Liver (tissue), 9 donors: ENCODE measurements around the gene MOXD1. TPM values are rescaled to one million over a fixed set of nuclear protein-coding genes. Genes with fewer than 3 reads are reported as not detected.

ENCODE experiments used
- DNase-seq: peaks from one replicate; pipeline ENCODE4 v3.0.0-alpha.2; 2017; ENCODE audit warnings: low spot score
- H3K27ac ChIP-seq, 2 donors: one replicate each; pipeline ENCODE4 v1.7.0; 2013; ENCODE audit warnings: inconsistent platforms in 2 of 2, low read length in 2 of 2, control low read depth in 1 of 2, low read depth in 1 of 2, mild to moderate bottlenecking in 1 of 2
- H3K27me3 ChIP-seq, 4 donors: one replicate each; pipeline versions ENCODE4 v1.6.1 to v1.7.0; 2013; ENCODE audit warnings: low read length in 3 of 4, inconsistent platforms in 1 of 4, mild to moderate bottlenecking in 1 of 4, moderate library complexity in 1 of 4; ENCODE audit not compliant: control insufficient read depth in 4 of 4, insufficient read depth in 4 of 4
- H3K36me3 ChIP-seq, 4 donors: one replicate each; pipeline versions ENCODE4 v1.6.1 to v1.7.0; 2013; ENCODE audit warnings: low read length in 3 of 4, mild to moderate bottlenecking in 3 of 4, low read depth in 1 of 4, moderate library complexity in 1 of 4; ENCODE audit not compliant: control insufficient read depth in 4 of 4, insufficient read depth in 3 of 4
- H3K4me1 ChIP-seq, 4 donors: one replicate each; pipeline versions ENCODE4 v1.6.1 to v1.7.0; 2013; ENCODE audit warnings: low read length in 3 of 4, mild to moderate bottlenecking in 3 of 4, moderate library complexity in 1 of 4; ENCODE audit not compliant: control insufficient read depth in 4 of 4, insufficient read depth in 4 of 4
- H3K4me3 ChIP-seq, 3 donors: one replicate each; pipeline versions ENCODE4 v1.6.1 to v1.7.0; 2013; ENCODE audit warnings: low read length in 3 of 3, control low read depth in 1 of 3, low read depth in 1 of 3, mild to moderate bottlenecking in 1 of 3
- H3K9ac ChIP-seq, 2 donors: one replicate each; pipeline ENCODE4 v1.7.0; 2013; ENCODE audit warnings: low read length in 2 of 2, mild to moderate bottlenecking in 2 of 2, moderate library complexity in 2 of 2, control low read depth in 1 of 2, low read depth in 1 of 2
- H3K9me3 ChIP-seq, 4 donors: one replicate each; pipeline versions ENCODE4 v1.6.1 to v1.7.0; 2013; ENCODE audit warnings: low read length in 3 of 4; ENCODE audit not compliant: control insufficient read depth in 4 of 4
- ATF3 ChIP-seq: IDR thresholded peaks from 2 replicates; pipeline ENCODE4 v1.6.1; 2016; ENCODE audit warnings: antibody characterized with exemption
- CTCF ChIP-seq: fragments of 150-350 bp; IDR thresholded peaks from 2 replicates; pipeline ENCODE4 v1.5.1; 2017; ENCODE audit warnings: improper control_type of control experiment, low read depth, low read length; ENCODE audit not compliant: missing input control
- EGR1 ChIP-seq, 2 donors: IDR thresholded peaks; 2 replicates each; pipeline ENCODE4 v1.6.1; 2016 to 2018; ENCODE audit warnings: antibody characterized with exemption in 2 of 2, low read depth in 2 of 2
- FOXA1 ChIP-seq: IDR thresholded peaks from 2 replicates; pipeline ENCODE4 v1.6.1; 2016; ENCODE audit warnings: antibody characterized with exemption
- FOXA2 ChIP-seq: IDR thresholded peaks from 2 replicates; pipeline ENCODE4 v1.6.1; 2016; ENCODE audit warnings: antibody characterized with exemption
- GABPA ChIP-seq, 2 donors: IDR thresholded peaks in 1 of 2; conservative IDR thresholded peaks in 1 of 2; 2 replicates each; pipeline ENCODE4 v1.6.1; 2016; ENCODE audit warnings: antibody characterized with exemption in 2 of 2, mild to moderate bottlenecking in 1 of 2, moderate library complexity in 1 of 2
- HNF4A ChIP-seq, 2 donors: conservative IDR thresholded peaks; 2 replicates each; pipeline ENCODE4 v1.6.1; 2016; ENCODE audit warnings: antibody characterized with exemption in 2 of 2, mild to moderate bottlenecking in 2 of 2
- HNF4G ChIP-seq: IDR thresholded peaks from 2 replicates; pipeline ENCODE4 v1.6.1; 2016; ENCODE audit warnings: antibody characterized with exemption
- JUND ChIP-seq, 2 donors: IDR thresholded peaks; 2 replicates each; pipeline ENCODE4 v1.6.1; 2016; ENCODE audit warnings: antibody characterized with exemption in 2 of 2
- MAX ChIP-seq: IDR thresholded peaks from 2 replicates; pipeline ENCODE4 v1.6.1; 2016; ENCODE audit warnings: antibody characterized with exemption
- NR2F2 ChIP-seq: IDR thresholded peaks from 2 replicates; pipeline ENCODE4 v1.6.1; 2016; ENCODE audit warnings: antibody characterized with exemption
- RAD21 ChIP-seq, 2 donors: IDR thresholded peaks; 2 replicates each; pipeline ENCODE4 v1.6.1; 2016; ENCODE audit warnings: antibody characterized with exemption in 2 of 2, mild to moderate bottlenecking in 2 of 2
- REST ChIP-seq: IDR thresholded peaks from 2 replicates; pipeline ENCODE4 v1.6.1; 2016; ENCODE audit warnings: antibody characterized with exemption, mild to moderate bottlenecking
- RXRA ChIP-seq, 2 donors: IDR thresholded peaks; 2 replicates each; pipeline ENCODE4 v1.6.1; 2017 to 2018; ENCODE audit warnings: antibody characterized with exemption in 2 of 2, mild to moderate bottlenecking in 1 of 2
- SP1 ChIP-seq: IDR thresholded peaks from 2 replicates; pipeline ENCODE4 v1.6.1; 2018; ENCODE audit warnings: antibody characterized with exemption, mild to moderate bottlenecking
- TAF1 ChIP-seq: conservative IDR thresholded peaks from 2 replicates; pipeline ENCODE4 v1.6.1; 2016; ENCODE audit warnings: antibody characterized with exemption, mild to moderate bottlenecking
- YY1 ChIP-seq: IDR thresholded peaks from 2 replicates; pipeline ENCODE4 v1.6.1; 2016; ENCODE audit warnings: antibody characterized with exemption, mild to moderate bottlenecking
- ZBTB33 ChIP-seq: IDR thresholded peaks from 2 replicates; pipeline ENCODE4 v1.6.1; 2016; ENCODE audit warnings: antibody characterized with exemption
- whole genome bisulfite sequencing: extraction: QIAGEN DNeasy Blood & Tissue Kit; methylation state at CpG from one replicate; pipeline ENCODE4 v1.1.7; 2013; 5-methylcytosine and 5-hydroxymethylcytosine counted together
- polyA plus RNA-seq, 2 donors: library from polyadenylated mRNA; stranded (reverse) in 1 of 2; unstranded in 1 of 2; fragments of 200-250 nt in 1 of 2; fragments of >200 nt in 1 of 2; fragmentation: Nextera tagmentation in 1 of 2; extraction: Ambion mirVana in 1 of 2; gene quantifications; one replicate each; pipeline versions ENCODE4 v1.2.1 to v1.2.3, GENCODE V29; 2013 to 2015
- total RNA-seq, 2 donors: library from RNA; depleted of rRNA; stranded (reverse); fragments of >200 nt; gene quantifications; one replicate each; pipeline ENCODE4 v1.2.3, GENCODE V29; 2014
- donor health status: healthy.
- donor health status: healthy.
- donor health status: healthy.
- donor health status: healthy.
- donor health status: healthy.

Gene MOXD1
- total and polyA plus RNA-seq, 4 donors, result 0.14 to 0.48 (median 0.24) TPM

- no peak for TF ChIP-seq REST
Measured at GRCh38 chr6:132285004-132285780, 116.1 kb downstream of the MOXD1 start (continued).

GRCh38 chr6:132282696-132283095, 118.6 kb downstream of the MOXD1 start:
- Histone ChIP-seq H3K36me3 (no peaks in the 10 kb centered on the region), H3K9ac (no peak overlapping the region), H3K4me3 (no peak overlapping the region), H3K27me3 (no peaks in the 10 kb centered on the region), H3K9me3 (no peaks in the 10 kb centered on the region), H3K4me1 (peaks cover 0 to 6% (median 2%) of the 10 kb centered on the region in 4 donors), H3K27ac (no peak overlapping the region)
- DNase-seq, result no peak
- 93% methylated on average over 7 of the region's 7 CpGs for WGBS
- no peak for TF ChIP-seq GABPA (IDR thresholded peaks at IDR 0.05 in 1 of 2, conservative IDR thresholded peaks at IDR 0.05 in 1 of 2)
- TF ChIP-seq HNF4G, result no peak
- no peak for TF ChIP-seq RXRA (IDR thresholded peaks at IDR 0.05)
- no peak for TF ChIP-seq ATF3
- no peak for TF ChIP-seq SP1
- TF ChIP-seq ZBTB33, result no peak
- no peak for TF ChIP-seq MAX
- TF ChIP-seq HNF4A (conservative IDR thresholded peaks at IDR 0.05), result no peak
- no peak for TF ChIP-seq FOXA2
- TF ChIP-seq CTCF, result no peak
- TF ChIP-seq JUND (IDR thresholded peaks at IDR 0.05), result no peak
- no peak for TF ChIP-seq TAF1
- no peak for TF ChIP-seq EGR1 (IDR thresholded peaks at IDR 0.05; ENCODE audit: low read depth in 2 of 2)
- TF ChIP-seq REST, result no peak
- TF ChIP-seq NR2F2, result no peak
- no peak for TF ChIP-seq RAD21 (IDR thresholded peaks at IDR 0.05)
- no peak for TF ChIP-seq FOXA1
- TF ChIP-seq YY1, result no peak
